OCI-LY7 (cell line): ENCODE data around the gene EPN1. TPM values are rescaled to one million over a fixed set of nuclear protein-coding genes. Genes with fewer than 3 reads are reported as not detected.

Experiments
- BruUV-seq: library from RNA; stranded (reverse); fragments of 400-500 nt; replicated peaks from 2 replicates; lab custom pipeline; 2021; lab: Mats Ljungman, UMichigan
- CTCF ChIA-PET: fragments of 300-600 bp; sonication (Branson Sonifier 250); formaldehyde crosslinking; loops from one replicate; lab custom pipeline; 2022; ENCODE audit warnings: antibody characterized with exemption; ENCODE audit not compliant: unreplicated experiment; lab: Charles Lee
- POLR2A ChIA-PET: fragments of 300-600 bp; sonication (Branson Sonifier 250); formaldehyde crosslinking; loops from one replicate; lab custom pipeline; 2022; ENCODE audit warnings: antibody characterized with exemption; lab: Charles Lee
- DNase-seq: peaks from one replicate; pipeline ENCODE4 v3.0.0-alpha.2; 2015; ENCODE audit warnings: low spot score
- H2AFZ ChIP-seq: fragments of 200-600 bp; sonication (generic), shearing (Covaris generic); 2 replicates; pipeline ENCODE4 v1.6.1; 2014; ENCODE audit warnings: mild to moderate bottlenecking, antibody characterized with exemption, low read length, moderate library complexity
- H3K27ac ChIP-seq: fragments of 200-600 bp; sonication (generic); 2 replicates; pipeline ENCODE4 v1.5.1; 2014; ENCODE audit warnings: mixed run types, low read depth, mild to moderate bottlenecking, moderate library complexity, low read length, inconsistent platforms; ENCODE audit not compliant: poor library complexity, severe bottlenecking
- H3K36me3 ChIP-seq: fragments of 200-600 bp; sonication (generic); 2 replicates; pipeline ENCODE4 v1.6.1; 2014; ENCODE audit warnings: mild to moderate bottlenecking, antibody characterized with exemption, low read length, moderate library complexity, mixed read lengths; ENCODE audit not compliant: insufficient read depth
- H3K4me1 ChIP-seq: fragments of 200-600 bp; sonication (generic); 2 replicates; pipeline ENCODE4 v1.5.1; 2014; ENCODE audit warnings: mild to moderate bottlenecking, low read length; ENCODE audit not compliant: insufficient read depth, poor library complexity, severe bottlenecking
- H3K4me2 ChIP-seq: fragments of 200-600 bp; sonication (generic); 2 replicates; pipeline ENCODE4 v1.6.1; 2014; ENCODE audit warnings: mild to moderate bottlenecking, low read length
- H3K4me3 ChIP-seq: fragments of 200-600 bp; sonication (generic); 2 replicates; pipeline ENCODE4 v1.5.1; 2014; ENCODE audit warnings: mild to moderate bottlenecking, low read depth, low read length; ENCODE audit not compliant: poor library complexity, severe bottlenecking
- H3K79me2 ChIP-seq: fragments of 200-600 bp; sonication (generic); 2 replicates; pipeline ENCODE4 v1.6.1; 2016; ENCODE audit warnings: low read depth, mild to moderate bottlenecking, low read length, moderate library complexity, mixed read lengths; ENCODE audit not compliant: insufficient read depth
- H3K9me2 ChIP-seq: fragments of 200-600 bp; sonication (generic); 2 replicates; pipeline ENCODE4 v1.6.1; 2016; ENCODE audit warnings: mild to moderate bottlenecking, low read length, mixed read lengths; ENCODE audit not compliant: insufficient read depth
- H3K9me3 ChIP-seq: fragments of 200-600 bp; sonication (generic); 2 replicates; pipeline ENCODE4 v1.6.1; 2014; ENCODE audit warnings: mild to moderate bottlenecking, mixed run types, low read length, mixed read lengths
- H4K20me1 ChIP-seq: fragments of 200-600 bp; sonication (generic); 2 replicates; pipeline ENCODE4 v1.6.1; 2014; ENCODE audit warnings: mild to moderate bottlenecking, antibody characterized with exemption, low read length, moderate library complexity, mixed read lengths; ENCODE audit not compliant: insufficient read depth
- EZH2phosphoT487 ChIP-seq: fragments of 200-600 bp; sonication (generic); IDR thresholded peaks from 2 replicates; pipeline ENCODE4 v1.6.1; 2018; ENCODE audit warnings: low read depth, borderline replicate concordance, mild to moderate bottlenecking, mixed run types, antibody characterized with exemption, low read length, moderate library complexity, mixed read lengths
- intact Hi-C: fragments of 100-400 bp; cut with micrococcal nuclease; formaldehyde crosslinking; loops from one replicate; pipeline ENCODE4 v1.10.0; 2022; ENCODE audit not compliant: unreplicated experiment
- total RNA-seq, 2 experiments: library from RNA; depleted of rRNA in 1 of 2; stranded (reverse); fragments of >200 nt in 1 of 2; shearing (Covaris generic) in 1 of 2; gene quantifications; 2 replicates each; pipeline ENCODE4 v1.2.3, GENCODE V29; 2014 to 2022
- TF ChIP-seq, protein P1 (sequence below): fragments of 200-600 bp; sonication (generic); conservative IDR thresholded peaks from 2 replicates; pipeline ENCODE4 v1.5.1; 2014; ENCODE audit warnings: mild to moderate bottlenecking, antibody characterized with exemption, low read length, moderate library complexity, mixed read lengths

EPN1 gene
- total RNA-seq, 2 experiments from 2014 or later = 40.5 to 120 TPM

DNA sequence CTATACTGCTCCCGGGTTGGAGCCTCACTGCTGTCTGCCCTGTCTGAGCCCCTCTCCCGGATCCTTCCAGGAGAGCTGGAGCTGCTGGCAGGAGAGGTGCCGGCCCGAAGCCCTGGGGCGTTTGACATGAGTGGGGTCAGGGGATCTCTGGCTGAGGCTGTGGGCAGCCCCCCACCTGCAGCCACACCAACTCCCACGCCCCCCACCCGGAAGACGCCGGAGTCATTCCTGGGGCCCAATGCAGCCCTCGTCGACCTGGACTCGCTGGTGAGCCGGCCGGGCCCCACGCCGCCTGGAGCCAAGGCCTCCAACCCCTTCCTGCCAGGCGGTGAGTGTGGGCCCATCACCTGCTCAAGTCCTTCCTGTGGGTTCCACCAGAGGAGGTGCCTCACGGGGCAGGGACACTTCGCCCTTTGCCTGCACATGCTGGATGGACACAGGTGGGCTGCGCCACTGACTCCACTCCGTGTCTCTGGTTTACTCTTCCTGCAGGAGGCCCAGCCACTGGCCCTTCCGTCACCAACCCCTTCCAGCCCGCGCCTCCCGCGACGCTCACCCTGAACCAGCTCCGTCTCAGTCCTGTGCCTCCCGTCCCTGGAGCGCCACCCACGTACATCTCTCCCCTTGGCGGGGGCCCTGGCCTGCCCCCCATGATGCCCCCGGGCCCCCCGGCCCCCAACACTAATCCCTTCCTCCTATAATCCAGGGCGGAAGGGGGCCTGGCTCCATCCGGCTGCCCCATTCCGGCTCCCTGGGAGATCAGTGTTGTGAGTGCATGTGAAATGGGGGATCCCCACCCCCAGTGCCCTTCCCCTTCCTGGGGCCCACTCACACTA, 19.8 kb downstream of the EPN1 start:
- H3K79me2 ChIP-seq = no peaks in the 10 kb centered on the region
- no peaks in the 10 kb centered on the region for H3K9me2 ChIP-seq
- no peaks in the 10 kb centered on the region for H3K9me3 ChIP-seq
- no peaks in the 10 kb centered on the region for H3K4me1 ChIP-seq
- TF ChIP-seq, protein P1, sequence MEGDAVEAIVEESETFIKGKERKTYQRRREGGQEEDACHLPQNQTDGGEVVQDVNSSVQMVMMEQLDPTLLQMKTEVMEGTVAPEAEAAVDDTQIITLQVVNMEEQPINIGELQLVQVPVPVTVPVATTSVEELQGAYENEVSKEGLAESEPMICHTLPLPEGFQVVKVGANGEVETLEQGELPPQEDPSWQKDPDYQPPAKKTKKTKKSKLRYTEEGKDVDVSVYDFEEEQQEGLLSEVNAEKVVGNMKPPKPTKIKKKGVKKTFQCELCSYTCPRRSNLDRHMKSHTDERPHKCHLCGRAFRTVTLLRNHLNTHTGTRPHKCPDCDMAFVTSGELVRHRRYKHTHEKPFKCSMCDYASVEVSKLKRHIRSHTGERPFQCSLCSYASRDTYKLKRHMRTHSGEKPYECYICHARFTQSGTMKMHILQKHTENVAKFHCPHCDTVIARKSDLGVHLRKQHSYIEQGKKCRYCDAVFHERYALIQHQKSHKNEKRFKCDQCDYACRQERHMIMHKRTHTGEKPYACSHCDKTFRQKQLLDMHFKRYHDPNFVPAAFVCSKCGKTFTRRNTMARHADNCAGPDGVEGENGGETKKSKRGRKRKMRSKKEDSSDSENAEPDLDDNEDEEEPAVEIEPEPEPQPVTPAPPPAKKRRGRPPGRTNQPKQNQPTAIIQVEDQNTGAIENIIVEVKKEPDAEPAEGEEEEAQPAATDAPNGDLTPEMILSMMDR = no peak
- TF ChIP-seq EZH2phosphoT487 = no peak
- ChIA-PET POLR2A (no interaction called here), CTCF (no interaction called here)
- no peak overlapping the region for H3K4me2 ChIP-seq
- no peak overlapping the region for H2AFZ ChIP-seq
- BruUV-seq = TSS peak; percentile 58
- intact Hi-C loops = no loop called here
- no peak overlapping the region for H3K4me3 ChIP-seq
- no peak overlapping the region for H3K27ac ChIP-seq
- DNase-seq = no peak
- H4K20me1 ChIP-seq = no peaks in the 10 kb centered on the region
- peaks cover 95% of the 10 kb centered on the region for H3K36me3 ChIP-seq

DNA sequence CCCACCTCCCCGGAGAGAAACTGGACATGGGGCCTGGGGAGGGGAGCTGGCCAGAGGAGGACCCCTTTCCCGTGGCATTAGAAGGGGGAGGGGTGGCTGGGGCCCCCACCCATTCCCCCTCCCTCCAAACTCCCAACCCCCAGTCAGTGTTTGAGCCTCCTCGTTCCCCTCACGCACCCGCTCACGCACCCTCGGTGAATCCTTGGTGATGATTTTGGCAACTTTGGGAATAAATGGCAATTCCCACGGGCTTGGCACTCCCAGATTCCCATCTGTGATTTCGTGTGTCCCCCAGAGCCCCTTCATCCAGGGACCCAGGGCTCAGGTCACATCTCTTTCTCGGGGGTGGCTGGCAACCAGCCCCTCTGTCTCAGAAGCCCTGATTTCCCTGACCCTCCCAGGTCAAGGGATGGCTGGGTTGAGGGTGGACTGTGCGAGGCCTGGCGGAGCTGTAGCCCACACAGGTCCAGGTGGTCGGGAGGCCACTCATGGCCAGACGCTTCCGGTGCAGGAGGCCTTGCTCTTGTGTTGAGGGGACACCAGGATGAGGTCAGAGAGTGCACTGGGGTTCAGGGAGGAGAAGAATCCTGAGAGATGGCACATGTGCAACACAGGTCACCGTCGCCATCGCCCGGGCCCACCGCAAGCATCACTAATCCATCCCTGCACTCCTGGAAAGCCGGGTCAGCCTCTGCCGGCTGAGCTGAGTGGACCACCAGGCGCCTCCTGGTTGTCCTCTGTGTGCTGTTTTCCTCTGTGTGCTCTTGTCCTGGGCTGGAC, 20.7 kb downstream of the EPN1 start:
- Histone ChIP-seq H3K4me3 (no peak overlapping the region), H3K36me3 (peaks cover 94% of the 10 kb centered on the region), H3K79me2 (no peaks in the 10 kb centered on the region), H3K4me2 (no peak overlapping the region), H3K9me3 (no peaks in the 10 kb centered on the region), H2AFZ (no peak overlapping the region), H3K4me1 (no peaks in the 10 kb centered on the region), H3K27ac (no peak overlapping the region), H4K20me1 (no peaks in the 10 kb centered on the region), H3K9me2 (no peaks in the 10 kb centered on the region)
- intact Hi-C loops = no loop called here
- TF ChIP-seq, protein P1 = no peak
- no peak for TF ChIP-seq EZH2phosphoT487
- no TSS peak for BruUV-seq
- ChIA-PET CTCF (no interaction called here), POLR2A (no interaction called here)
- no peak for DNase-seq
